Right cardiac atrium (tissue), 5 donors: Measurements from ENCODE around the gene CYP27C1. TPM values are rescaled to one million over a fixed set of nuclear protein-coding genes. Genes with fewer than 3 reads are reported as not detected.
"Not testable (repeated sequence)": the region's sequence is repeated elsewhere in the genome, so short reads cannot be mapped to it uniquely, and the experiment has no call there.

ENCODE experiments used
- ATAC-seq, 2 donors: fragments of 200-7000 bp; cut with Tn5 transposase; one replicate each; pipeline versions ENCODE4 v1.8.0 to v1.9.1; 2020; ENCODE audit warnings: moderate library complexity in 2 of 2, mild to moderate bottlenecking in 1 of 2
- DNase-seq, 3 donors: peaks; one replicate each; pipeline ENCODE4 v3.0.0-alpha.2; 2020
- H3K27ac ChIP-seq: one replicate; pipeline ENCODE4 v1.5.1; 2013; ENCODE audit warnings: mild to moderate bottlenecking, low read length, control low read depth, moderate library complexity
- H3K27me3 ChIP-seq: one replicate; pipeline ENCODE4 v1.6.1; 2013; ENCODE audit not compliant: control insufficient read depth, insufficient read depth
- H3K4me1 ChIP-seq: one replicate; pipeline ENCODE4 v1.6.1; 2013; ENCODE audit warnings: low read length; ENCODE audit not compliant: control insufficient read depth, insufficient read depth
- H3K4me3 ChIP-seq: one replicate; pipeline ENCODE4 v1.5.1; 2013; ENCODE audit warnings: low read length, control low read depth
- H3K9me3 ChIP-seq: one replicate; pipeline ENCODE4 v1.6.1; 2013; ENCODE audit warnings: low read length; ENCODE audit not compliant: control insufficient read depth
- WGBS: extraction: QIAGEN DNeasy Blood & Tissue Kit; methylation state at CpG from one replicate; pipeline ENCODE4 v1.1.7; 2013; 5-methylcytosine and 5-hydroxymethylcytosine counted together
- intact Hi-C, 4 donors: fragments of 100-400 bp; cut with DNase I; formaldehyde crosslinking; loops; one replicate each; pipeline versions ENCODE4 v1.11.0 to v1.14.0; 2022 to 2023
- polyA plus RNA-seq: library from polyadenylated mRNA; stranded (reverse); fragments of 200-250 nt; gene quantifications from one replicate; pipeline ENCODE4 v1.2.3, GENCODE V29; 2013
- total RNA-seq, 4 donors: library from RNA; stranded (reverse); fragmentation: NEBNext Ultra II Directional; extraction: Animal tissue kit (Norgen Biotek cat#: 25700); gene quantifications; one replicate each; pipeline ENCODE4 v1.2.1, GENCODE V29; 2021
- donor health status: healthy with polysubstance abuse.
- donor health status: DM: no; HTN: yes; CAD: no.
- donor health status: DM: no; HTN: no; CAD: no.
- donor health status: DM: no; HTN: yes; CAD: no; lungs with severe emphysema.
- donor health status: DM: yes; HTN: yes; CAD: no.

Gene CYP27C1
- total and polyA plus RNA-seq, 5 donors, result 0.18 to 0.29 (median 0.22) TPM

DNA sequence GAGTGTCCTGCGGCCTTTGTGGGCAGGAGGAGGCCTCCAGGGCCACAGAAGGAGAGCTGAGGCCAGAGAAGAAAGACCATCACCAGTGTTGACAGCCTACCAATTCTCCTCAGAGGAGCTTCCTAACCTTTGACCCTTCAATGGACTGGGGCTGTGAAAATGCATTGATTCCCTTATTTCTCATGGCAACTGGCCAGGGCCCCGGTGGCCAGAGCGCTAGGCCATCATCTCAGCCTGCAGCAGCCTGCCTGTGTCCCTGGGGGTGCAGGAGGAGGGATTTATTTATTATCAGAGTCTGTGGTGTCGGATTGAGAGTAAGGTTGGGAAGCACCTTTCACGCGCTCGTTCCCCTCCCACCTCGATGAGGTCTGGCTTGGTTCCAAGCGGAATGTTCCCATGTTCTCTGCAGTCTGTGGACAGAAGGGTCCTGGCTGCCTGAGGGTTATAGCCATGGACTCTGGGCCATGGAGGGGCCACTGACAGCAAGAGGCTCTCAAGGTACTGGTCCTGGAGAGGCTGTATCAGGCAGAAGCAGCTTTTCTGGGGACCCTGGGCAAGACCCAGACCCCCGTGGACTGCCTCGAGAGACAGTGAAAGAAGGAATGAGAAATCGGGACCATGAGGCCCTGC, 53.8 kb downstream of the CYP27C1 start:
- no peak for DNase-seq

DNA sequence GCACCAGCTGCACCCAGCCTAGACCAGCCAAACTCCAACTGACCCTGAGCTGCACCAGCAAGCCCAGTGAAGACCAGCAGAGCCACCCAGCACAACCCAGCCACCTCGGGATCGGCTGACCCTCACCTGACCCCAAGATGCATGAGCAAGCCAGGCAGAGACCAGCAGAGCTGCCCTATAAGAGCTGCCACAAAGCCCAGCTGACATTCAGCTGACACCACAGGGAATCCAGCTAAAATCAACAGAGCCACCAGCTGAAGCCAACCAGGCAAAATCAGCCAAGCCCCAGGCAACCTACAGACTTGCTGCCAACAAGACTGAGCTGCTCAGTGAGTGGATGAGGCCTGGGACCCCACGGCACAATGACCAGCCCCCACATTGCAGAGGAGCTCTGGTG, 54.6 kb downstream of the CYP27C1 start:
- DNase-seq (no peak), ATAC-seq (no peak)
- no peaks in the 10 kb centered on the region for H3K9me3 ChIP-seq
- H3K4me1 ChIP-seq, result peaks cover 2% of the 10 kb centered on the region
- intact Hi-C loops, result no loop called here
- no peak overlapping the region for H3K4me3 ChIP-seq
- no peaks in the 10 kb centered on the region for H3K27me3 ChIP-seq
- no peak overlapping the region for H3K27ac ChIP-seq
- WGBS, result 87% methylated on average over 3 of the region's 3 CpGs

More for the DNA sequence above, 53.8 kb downstream of the CYP27C1 start:
- Histone ChIP-seq H3K27ac (no peak overlapping the region), H3K9me3 (no peaks in the 10 kb centered on the region), H3K27me3 (no peaks in the 10 kb centered on the region), H3K4me1 (peaks cover 2% of the 10 kb centered on the region), H3K4me3 (no peak overlapping the region)
- no peak for ATAC-seq
- 68% methylated on average over 12 of the region's 12 CpGs for WGBS
- intact Hi-C loops, result no loop called here

DNA sequence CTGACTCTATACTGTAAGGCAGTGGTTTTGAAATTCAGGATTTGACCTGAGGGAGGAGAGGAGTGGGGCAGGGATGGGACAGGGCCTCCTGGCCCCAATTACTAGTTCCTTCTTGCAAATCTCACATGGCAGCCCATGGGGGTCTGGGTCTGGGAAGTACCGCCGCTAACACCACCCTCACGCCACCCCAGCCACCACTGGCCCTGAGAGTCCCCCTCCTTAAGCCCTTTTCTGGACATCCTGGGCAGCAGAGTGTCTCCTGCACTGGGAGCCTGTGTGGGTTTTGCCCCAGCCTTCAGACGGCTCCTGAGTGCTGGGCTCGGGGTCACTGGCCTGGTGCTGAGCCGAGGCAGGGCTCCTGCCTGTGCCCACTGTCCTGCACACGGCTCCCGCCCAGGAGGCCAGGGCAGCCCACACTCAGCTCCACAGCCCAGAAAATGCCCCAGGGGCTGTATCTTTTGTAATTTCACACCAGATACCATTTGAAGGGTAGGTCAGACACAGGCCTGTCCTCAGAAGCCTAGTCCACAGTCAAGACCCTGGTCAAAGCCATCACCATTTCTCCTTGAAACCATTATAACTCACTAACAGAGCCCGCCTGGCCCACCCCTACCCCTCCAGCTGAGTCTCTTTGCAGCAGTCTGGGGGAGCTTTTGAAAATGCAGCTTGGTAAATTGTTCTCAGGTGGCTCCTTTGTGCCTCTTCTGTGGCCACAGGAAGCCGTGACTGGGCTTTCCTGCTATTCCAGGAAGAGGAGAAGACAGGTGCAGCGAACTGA, 55.1 kb downstream of the CYP27C1 start:
- Histone ChIP-seq H3K4me1 (peaks cover 2% of the 10 kb centered on the region), H3K4me3 (no peak overlapping the region), H3K27me3 (no peaks in the 10 kb centered on the region), H3K27ac (no peak overlapping the region), H3K9me3 (no peaks in the 10 kb centered on the region)
- no peak for DNase-seq
- 92% methylated on average over 11 of the region's 11 CpGs for WGBS
- intact Hi-C loops, result no loop called here
- ATAC-seq, result no peak

DNA sequence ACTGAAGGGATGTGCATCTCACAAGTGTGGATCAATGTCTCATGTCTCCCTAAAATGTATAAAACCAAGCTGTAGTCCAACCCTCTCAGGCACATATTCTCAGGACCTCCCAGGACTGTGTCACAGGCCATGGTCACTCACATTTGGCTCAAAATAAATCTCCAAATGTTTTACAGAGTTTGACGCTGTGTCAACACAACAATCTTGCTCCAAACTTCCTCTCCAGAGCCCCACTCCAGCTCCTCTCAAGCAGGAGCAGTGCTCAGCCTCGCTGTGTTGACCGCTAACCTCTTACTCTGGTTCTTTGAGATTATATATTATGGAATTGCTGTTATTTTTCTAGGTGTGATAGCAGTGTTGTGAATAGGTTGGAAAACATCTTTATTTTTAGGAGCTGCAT, 56.2 kb downstream of the CYP27C1 start:
- no peak for DNase-seq
- no peak for ATAC-seq
- Histone ChIP-seq H3K9me3 (no peaks in the 10 kb centered on the region), H3K27ac (no peak overlapping the region), H3K4me3 (no peak overlapping the region), H3K4me1 (peaks cover 2% of the 10 kb centered on the region), H3K27me3 (no peaks in the 10 kb centered on the region)
- intact Hi-C loops, result no loop called here
- 63% methylated on average over 3 of the region's 3 CpGs for WGBS

DNA sequence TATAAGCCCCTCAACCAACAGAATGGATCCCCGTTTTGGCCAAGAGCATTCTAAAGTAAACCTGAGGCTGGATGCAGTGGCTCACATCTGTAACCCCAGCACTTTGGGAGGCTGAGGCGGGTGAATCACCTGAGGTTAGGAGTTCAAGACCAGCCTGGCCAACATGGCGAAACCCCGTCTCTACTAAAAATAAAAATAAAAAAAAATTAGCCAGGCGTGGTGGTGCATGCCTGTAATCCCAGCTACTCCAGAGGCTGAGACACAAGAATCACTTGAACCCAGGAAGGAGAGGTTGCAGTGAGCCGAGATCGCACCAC, 57.1 kb downstream of the CYP27C1 start:
- DNase-seq, H3K4me3 ChIP-seq, H3K9me3 ChIP-seq, intact Hi-C loops, H3K27me3 ChIP-seq, H3K27ac ChIP-seq, H3K4me1 ChIP-seq, ATAC-seq: not testable (repeated sequence)
- 95% methylated on average over 7 of the region's 7 CpGs for WGBS

DNA sequence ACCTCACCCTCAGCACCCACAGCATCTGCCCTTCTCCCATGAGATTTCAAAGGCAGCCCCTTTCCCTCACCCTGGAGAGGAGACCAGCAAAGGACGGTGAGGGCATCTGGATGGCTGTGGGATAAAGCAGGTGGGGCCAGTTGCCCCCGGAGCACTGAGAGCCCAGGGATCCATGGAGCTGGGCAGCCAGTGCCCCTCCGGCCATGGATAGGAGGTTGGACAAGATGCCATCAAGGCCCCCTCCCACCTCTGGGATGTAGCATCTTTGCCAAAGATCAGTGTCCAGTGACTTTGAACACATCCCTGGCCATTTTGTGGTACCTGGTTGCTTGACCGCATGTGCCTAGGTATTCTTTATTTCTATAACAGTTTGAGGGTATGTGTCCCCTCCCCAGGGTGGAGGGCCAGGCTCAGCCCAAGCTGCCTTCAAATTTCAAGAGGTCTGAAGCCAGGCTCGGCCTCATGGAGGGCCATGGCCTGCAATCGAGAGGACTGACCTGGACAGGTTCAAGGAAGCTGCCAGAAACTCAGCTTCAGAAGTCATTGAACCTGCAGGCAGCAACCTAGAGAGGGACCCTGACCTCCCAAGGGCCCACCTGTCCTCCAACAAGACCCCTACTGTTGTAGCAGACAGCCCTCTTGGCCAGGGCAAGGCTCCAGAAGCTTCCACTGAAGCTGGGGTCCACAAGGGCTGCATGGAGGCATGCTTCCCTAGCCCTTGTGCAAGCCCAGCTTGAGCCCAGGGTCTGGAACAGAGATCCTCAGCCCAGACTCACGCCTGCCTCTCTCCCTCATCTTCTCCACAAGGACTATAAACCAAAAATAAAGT, 57.6 kb downstream of the CYP27C1 start:
- DNase-seq (no peak), ATAC-seq (no peak)
- intact Hi-C loops, result no loop called here
- H3K4me1 ChIP-seq, result peaks cover 2% of the 10 kb centered on the region
- no peaks in the 10 kb centered on the region for H3K9me3 ChIP-seq
- WGBS, result 92% methylated on average over 7 of the region's 7 CpGs
- no peaks in the 10 kb centered on the region for H3K27me3 ChIP-seq
- H3K27ac ChIP-seq, result no peak overlapping the region
- no peak overlapping the region for H3K4me3 ChIP-seq

DNA sequence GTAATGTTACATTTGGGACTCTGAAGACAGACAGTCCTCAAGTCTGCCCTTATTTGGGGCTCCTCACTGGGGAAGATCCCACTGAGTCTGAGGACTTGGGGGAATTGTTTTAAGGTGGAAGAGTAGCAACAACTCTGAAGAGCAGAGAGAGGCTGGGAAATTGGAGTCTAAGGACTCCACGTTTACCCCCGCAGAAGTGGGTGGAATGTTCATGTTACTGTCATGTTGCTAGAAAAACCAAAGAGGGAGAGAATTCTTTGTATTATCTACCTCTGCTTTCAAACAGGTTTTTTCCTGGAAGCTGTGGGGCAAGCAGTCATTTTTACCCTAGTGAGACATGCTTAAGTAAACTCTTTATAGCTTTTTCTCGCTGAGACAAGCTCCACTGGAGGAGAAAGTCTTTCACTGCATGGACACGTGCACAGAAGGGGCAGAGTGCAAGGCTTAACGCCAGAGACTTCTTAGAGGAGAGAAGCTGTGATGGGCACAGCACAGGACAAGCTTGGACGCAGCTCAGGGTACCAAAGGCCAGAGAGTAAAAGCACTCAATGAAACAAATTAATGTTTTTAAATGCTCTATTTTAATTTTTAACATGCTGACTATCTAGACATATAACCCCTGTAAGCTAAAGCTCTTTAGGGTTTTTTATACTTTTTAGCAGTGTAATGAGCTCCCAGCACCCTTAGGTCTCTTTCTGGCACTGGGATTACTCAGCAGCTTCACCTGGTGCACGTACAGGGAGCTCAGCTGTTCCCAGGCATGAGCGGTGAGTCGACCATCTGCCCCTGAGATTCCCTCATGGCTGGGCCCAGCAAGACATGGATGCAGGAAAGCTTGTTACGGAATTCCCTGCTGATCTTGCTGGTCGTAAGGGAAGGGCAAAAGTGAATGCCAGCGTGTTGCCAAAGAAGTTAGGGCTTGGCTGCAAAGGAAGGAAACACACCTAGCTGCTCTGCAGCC, 58.6 kb downstream of the CYP27C1 start:
- peaks cover 2% of the 10 kb centered on the region for H3K4me1 ChIP-seq
- no peak overlapping the region for H3K27ac ChIP-seq
- WGBS, result 79% methylated on average over 12 of the region's 12 CpGs
- DNase-seq (no peak), ATAC-seq (no peak)
- no peak overlapping the region for H3K4me3 ChIP-seq
- no peaks in the 10 kb centered on the region for H3K9me3 ChIP-seq
- no peaks in the 10 kb centered on the region for H3K27me3 ChIP-seq
- intact Hi-C loops, result no loop called here

DNA sequence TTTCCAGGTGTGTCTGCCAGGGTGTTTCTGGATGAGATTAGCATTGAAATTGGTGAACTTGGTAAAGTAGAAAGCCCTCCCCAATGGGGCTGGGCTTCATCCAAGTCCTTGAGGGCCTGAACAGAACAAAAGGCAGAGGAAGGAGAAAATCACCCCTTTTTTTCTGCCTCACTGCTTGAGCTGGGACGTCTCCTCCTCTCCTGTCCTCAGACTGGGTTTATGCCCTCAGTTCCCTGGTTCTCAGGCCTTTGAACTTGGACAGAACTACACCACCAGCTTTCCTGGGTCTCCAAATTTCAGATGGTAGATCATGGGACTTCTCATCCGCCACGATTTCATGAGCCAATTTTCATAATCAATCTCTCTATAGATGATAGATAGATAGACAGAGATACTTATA, 59.4 kb downstream of the CYP27C1 start:
- H3K4me1 ChIP-seq, result peaks cover 2% of the 10 kb centered on the region
- H3K9me3 ChIP-seq, result no peaks in the 10 kb centered on the region
- ATAC-seq (no peak), DNase-seq (no peak)
- H3K4me3 ChIP-seq, result no peak overlapping the region
- H3K27me3 ChIP-seq, result no peaks in the 10 kb centered on the region
- WGBS, result 90% methylated on average over 3 of the region's 3 CpGs
- H3K27ac ChIP-seq, result no peak overlapping the region
- intact Hi-C loops, result no loop called here

DNA sequence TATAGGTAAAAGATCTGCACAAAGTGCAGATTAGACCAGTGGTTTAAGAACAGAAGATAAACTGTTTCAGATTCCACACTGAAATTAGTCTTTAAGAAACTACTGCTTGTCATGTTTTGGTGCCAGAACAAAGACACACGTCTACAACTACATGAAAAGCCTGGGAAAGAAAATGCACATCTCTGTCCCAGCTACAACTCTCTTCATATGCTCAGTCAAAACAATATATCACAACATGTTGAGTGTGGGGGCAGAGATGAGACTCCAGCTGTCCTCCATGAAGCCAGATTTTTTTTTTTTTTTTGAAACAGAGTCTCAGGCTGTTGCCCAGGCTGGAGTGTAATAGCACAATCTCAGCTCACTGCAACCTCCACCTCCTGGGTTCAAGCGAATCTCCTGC, 60.6 kb downstream of the CYP27C1 start:
- intact Hi-C loops, result no loop called here
- no peak for DNase-seq

DNA sequence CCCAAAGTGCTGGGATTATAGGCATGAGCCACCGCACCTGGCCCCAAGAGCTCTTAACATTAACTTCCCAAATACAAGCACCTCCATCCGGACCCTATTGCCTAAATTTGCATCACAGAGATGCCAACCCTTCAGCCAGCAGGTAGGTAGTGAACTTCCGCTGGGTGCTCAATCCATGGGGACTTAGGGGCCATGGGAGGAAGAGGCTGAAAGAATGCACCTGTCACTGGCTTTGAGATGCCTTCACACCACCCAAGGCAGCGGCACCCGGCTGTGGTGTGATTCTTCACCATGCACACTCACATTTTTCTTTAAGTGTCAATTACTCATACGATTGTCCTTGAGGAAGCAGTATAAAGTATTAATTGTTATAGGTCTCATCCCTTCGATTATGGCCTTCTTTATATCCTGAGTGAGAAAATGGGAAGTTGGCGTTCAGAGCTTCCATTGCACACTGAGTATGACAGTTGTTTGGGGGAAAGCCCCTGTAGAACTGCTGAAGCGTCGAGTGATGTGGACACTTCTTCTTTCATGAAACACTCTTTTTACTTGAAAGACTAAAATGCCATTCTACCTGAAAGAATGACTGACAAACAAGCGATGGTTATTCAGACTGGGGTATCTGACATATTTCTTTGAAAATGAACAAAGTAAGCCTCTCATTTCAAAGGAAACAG, 61.3 kb downstream of the CYP27C1 start:
- Histone ChIP-seq H3K4me3 (no peak overlapping the region), H3K4me1 (peaks cover 2% of the 10 kb centered on the region), H3K9me3 (no peaks in the 10 kb centered on the region), H3K27me3 (no peaks in the 10 kb centered on the region), H3K27ac (no peak overlapping the region)
- intact Hi-C loops, result no loop called here
- WGBS, result 83% methylated on average over 11 of the region's 11 CpGs
- ATAC-seq (no peak), DNase-seq (no peak)

More for the DNA sequence above, 60.6 kb downstream of the CYP27C1 start:
- ATAC-seq, result no peak
- no peaks in the 10 kb centered on the region for H3K27me3 ChIP-seq
- H3K27ac ChIP-seq, result no peak overlapping the region
- WGBS, result 70% methylated on average over 2 of the region's 2 CpGs
- no peaks in the 10 kb centered on the region for H3K4me1 ChIP-seq
- no peak overlapping the region for H3K4me3 ChIP-seq
- no peaks in the 10 kb centered on the region for H3K9me3 ChIP-seq
